Fibroblast of peridontal ligament (primary cell): Measurements from ENCODE around the gene PCBP2.

Experiments
- DNase-seq: peaks from one replicate; pipeline ENCODE4 v3.0.0-alpha.2; 2010; ENCODE audit errors: extremely low read depth

The PCBP2 gene

DNA sequence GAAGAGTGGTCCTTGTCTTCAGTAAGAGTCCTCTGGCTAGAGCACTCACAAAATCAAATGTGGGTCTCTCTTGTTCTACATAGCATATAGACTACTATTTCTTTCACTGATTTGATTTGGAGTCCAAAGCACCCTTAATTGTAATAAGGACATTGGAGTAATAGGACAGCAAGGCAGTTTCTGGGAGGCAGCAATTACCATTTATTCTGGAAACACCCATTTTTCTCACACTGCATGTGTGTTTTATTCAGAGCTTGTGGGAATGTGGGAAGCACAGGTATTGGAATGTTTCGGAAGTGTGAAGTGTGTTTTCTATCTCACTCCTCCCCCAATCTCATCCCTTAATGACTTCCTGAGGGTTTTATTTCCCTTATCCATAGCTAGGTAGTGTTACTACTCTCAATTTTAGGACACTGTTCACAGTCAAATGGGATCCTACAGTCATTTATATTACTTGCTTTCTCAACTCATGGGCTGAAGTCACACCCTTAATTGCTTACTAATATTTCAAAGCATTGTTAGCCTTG is 20.2 kb downstream of the PCBP2 start:
- no peak for DNase-seq

DNA sequence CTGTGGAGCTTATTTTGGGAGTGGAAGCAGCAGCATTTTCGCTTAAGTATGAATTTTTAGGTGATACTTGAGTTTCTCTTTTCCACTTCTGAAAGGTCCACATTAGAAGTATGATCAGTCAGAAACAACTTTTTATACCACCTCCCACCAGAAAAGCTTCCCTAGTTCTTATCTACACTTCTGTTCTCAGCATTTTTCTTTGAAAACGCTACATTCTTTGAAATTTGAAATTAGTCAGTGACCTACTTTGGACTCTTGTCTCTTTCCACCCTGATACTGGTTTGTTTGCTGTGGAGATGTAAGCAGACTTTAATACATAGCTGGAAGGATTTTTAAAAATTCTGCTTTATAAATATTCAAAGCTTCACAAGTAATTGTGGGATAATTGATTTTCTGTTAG is 22.2 kb downstream of the PCBP2 start:
- no peak for DNase-seq

DNA sequence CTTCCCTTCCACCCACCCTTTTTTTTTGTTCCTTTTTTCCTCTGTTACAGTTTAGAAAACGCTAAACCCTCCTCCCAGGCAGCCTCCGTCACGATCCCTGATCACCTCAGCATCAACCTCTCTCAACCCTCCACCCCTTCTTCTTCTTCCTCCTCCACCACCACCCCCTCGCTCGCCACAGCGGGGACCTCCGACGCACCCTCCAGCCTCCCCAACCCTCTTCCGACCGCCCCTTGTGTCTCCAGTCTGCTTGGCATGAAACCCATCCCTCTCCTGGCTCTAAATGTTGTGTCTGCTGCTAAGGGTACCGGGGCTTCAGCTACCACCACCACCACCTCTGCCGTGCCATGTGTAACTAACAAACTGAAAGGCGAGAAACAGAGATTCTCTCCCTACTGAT is 22.9 kb downstream of the PCBP2 start:
- DNase-seq: no peak

DNA sequence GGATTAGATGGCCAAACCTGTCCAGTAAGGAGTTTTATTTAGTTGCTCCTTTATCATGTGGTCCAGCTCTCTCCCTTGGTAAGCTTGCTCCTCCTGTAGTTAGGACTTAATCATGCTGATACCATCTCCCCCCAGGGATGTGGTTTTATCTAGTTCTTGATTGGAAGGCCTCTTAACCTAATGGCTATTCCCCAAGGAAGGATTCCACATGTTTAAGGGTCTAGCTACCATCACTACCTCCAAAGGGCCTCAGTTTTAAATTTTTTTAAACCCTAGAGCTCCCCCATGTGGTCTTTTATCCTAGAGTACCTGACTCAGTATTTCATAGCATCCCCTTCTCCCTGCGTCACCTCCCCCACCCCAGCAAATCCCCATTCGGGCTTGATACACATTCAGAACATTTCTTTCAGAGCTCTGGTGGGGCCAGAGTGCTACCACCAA is 24.9 kb downstream of the PCBP2 start:
- peak; percentile 58 for DNase-seq

- DNase-seq: peak; percentile 58
Measured at GRCh38 chr12:53478865-53479264, 27.0 kb downstream of the PCBP2 start.

- no peak for DNase-seq
Measured at GRCh38 chr12:53479331-53479730, 27.4 kb downstream of the PCBP2 start.

GRCh38 chr12:53480491-53481442 is 28.9 kb downstream of the PCBP2 start:
- DNase-seq: no peak

- peak; percentile 88 for DNase-seq
Measured at GRCh38 chr12:53481458-53481857, 29.6 kb downstream of the PCBP2 start.

GRCh38 chr12:53481939-53482586 is 30.2 kb downstream of the PCBP2 start:
- no peak for DNase-seq

DNA sequence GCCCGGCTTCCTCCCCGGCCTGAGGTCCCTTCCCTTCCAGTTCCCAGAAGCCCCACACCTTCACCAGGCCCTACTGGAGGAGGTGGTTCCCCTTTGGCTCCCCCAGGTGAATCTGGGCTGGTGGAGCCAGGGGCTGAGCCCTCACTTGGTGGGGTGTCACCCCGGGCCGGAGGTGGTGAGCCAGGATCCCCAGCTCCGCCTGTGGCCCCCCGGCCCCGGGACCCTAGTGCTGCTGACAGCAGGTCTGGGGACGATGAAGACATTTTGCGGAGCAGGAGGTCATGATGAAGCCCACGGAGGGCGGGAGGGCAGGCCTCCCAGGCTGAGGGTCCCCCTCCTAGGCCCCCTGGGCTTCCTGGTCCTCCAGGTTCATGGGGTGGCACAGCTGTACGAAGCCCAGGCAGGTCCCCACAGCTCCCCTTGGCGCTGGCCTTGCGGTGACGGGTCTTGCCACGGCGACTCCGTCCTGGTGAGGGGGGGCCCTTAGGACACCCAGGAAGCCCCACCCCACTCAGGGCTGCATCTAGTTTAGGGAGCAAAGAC is 30.8 kb downstream of the PCBP2 start:
- DNase-seq: no peak

DNA sequence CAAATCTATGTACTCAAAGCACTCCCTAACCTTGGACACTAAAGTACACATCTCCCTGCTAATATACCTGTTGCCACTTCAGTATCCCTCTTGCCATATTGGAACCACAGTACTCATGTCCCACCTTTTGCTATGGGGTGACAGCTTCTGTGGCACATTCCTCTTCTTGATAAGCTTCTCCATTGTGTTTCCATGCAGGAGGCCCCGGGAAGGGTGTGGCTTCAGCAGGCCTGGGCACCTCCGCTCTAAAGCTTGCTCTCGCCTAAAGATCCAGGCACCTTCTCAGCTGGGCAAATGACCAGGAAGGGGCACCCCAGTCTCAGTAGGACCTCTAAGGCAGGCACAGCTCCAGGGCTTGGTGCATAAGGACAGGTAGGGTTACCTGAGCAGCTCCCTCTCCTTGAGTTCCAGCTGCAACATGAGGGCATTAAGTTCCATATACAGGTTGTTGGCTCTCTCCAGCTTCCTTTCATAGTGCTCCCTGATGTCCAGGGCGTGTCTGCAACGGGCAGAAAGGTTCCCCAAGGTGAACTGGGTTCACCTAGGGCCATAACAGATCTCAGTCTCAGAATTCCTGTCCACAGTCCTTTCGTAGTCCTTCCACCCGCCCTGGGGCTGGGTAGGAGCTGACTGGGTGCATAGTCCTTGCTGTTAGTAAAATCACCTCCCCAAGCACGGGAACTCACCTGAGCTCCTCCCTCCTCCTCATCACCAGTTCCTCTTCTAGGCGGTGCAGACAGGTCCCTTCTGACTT is 31.5 kb downstream of the PCBP2 start:
- DNase-seq: no peak

- no peak for DNase-seq
Measured at GRCh38 chr12:53483979-53484377, 32.1 kb downstream of the PCBP2 start.

GRCh38 chr12:53484686-53485575 is 33.0 kb downstream of the PCBP2 start:
- DNase-seq: no peak

DNA sequence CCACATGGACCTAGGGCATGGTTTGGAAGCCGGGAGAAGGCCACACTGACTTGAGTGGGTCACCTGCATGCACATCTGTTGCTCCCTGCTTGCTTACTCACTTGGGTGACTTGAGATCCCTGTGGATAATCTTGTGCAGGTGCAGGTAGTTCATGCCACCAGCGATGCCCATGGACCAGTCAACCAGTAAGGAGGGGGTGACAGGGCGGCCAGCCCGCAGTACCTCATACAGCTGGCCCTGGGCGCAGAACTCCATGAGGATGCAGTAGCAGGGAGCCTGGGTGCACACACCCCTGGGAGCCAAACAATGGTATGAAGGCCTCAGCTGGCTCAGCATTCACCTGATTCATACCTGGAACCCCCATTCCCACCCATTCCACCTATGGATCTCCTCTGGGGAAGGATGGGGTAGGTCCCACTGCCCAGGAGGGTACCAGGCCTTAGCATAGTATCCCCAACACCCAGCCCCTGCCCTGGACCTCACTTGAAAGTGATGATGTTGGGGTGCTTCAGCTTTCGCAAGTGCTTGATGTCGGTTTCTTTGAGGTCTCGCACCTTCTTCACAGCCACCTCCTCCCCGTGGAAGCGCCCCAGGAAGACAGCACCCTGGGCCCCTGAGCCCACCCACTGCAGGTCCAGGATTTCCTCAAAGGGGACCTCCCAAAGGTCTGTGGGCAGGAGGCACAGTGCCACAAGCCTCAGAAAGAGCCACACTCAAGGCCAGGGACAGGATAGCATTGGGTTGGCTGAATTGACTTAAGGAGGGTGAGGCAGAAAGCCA is 34.2 kb downstream of the PCBP2 start:
- DNase-seq: no peak

- no peak for DNase-seq
Measured at GRCh38 chr12:53486736-53487487, 35.0 kb downstream of the PCBP2 start.

DNA sequence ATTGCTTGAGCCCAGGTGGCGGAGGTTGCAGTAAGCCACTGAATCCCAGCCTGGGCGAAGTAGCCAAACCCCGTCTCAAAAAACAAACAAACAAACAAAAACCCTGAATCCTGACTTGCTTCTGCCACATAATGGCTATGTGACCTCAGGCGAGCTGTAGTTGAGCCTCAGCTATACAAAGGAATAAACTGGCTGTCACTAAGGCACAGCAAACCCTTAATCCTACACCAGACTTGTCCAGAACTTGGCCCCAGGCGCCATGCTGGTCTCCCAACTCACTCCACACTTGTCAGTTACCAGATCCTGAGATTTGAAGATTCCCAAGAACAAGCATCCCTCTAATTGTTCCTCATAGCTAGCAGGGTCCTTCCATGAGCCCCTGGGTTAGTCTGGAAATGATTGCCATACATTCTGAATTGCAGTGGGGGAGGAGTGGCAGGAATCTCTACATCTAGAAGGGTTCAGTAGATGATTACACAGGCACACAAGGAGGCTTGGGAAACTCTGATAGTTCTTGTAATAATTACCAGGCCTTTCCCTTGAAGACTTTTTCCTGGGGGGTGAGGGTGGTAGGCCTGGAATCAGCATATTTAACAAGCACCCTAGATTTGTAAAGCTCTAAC is 37.5 kb downstream of the PCBP2 start:
- DNase-seq: no peak

DNA sequence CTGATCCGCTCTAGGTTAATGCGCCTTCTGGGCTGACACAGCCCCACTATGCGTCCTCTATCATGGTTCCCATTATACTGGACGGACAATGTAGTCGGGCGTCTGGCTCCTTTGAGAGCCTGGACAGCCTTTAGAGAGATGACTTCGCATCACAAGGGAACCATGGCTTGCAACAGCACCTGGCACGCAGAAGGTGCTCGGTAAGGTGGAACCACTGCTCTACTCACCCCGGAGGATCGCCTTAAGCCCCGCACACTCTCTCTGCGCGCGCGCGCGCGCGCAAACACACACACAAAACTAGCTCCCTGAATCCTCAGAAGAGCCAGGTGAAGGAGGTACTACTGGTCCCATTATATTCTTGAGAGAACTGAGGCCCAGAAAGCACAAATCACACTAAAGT is 40.3 kb downstream of the PCBP2 start:
- no peak for DNase-seq

DNA sequence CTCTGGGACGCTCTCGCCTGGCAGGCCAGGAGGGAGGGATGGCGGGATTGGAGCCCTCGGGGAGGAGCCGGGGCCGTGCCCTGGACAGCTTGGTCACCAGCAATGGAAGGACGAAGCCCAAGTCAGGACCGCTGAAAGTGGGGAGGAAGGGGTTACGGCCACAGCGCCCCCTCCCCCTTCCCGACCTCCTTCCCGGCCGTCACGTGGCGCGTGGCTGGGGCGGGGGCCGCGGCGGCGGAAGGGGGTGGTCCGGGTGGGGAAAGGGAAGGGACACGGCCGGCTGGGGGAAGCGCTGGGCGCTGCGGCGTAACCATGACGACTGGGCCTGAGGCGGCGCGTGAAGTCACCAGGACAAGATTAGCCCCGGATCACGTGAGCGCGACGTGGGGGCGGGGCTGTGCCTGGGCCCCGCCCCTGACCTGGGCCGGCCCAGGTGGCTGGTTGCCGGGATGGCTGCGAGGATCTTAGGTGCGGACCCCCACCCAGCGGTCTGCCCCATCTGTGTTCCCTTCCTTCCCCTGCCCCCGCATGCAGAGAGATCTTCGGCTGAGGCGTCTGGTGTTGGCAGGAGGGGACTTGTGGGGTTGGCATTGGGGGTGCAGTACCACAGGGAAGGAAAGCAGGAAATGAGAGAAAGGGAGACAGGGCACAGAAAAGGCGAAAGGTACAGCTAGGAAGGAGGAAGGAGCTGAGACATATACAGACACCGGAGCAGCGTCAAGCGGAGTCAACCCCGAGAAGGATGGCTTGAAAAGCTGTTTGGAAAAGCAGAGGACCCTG is 41.1 kb downstream of the PCBP2 start:
- DNase-seq: peak; percentile 82
